Sigmoid colon (tissue), 7 donors: Measurements from ENCODE around the gene HEATR5A. TPM values are rescaled to one million over a fixed set of nuclear protein-coding genes. Genes with fewer than 3 reads are reported as not detected.

Experiments used
- DNase-seq: peaks from one replicate; pipeline ENCODE4 v3.0.0-alpha.2; 2019
- H3K27ac ChIP-seq, 4 donors: fragments of 200-600 bp; sonication (generic); one replicate each; pipeline ENCODE4 v1.5.1; 2016 to 2019; ENCODE audit warnings: mild to moderate bottlenecking in 1 of 4
- H3K27me3 ChIP-seq, 3 donors: fragments of 200-600 bp; sonication (generic); one replicate each; pipeline ENCODE4 v1.5.1; 2019; ENCODE audit warnings: mild to moderate bottlenecking in 1 of 3
- H3K36me3 ChIP-seq, 4 donors: fragments of 200-600 bp; sonication (generic); one replicate each; pipeline ENCODE4 v1.5.1; 2016 to 2019
- H3K4me1 ChIP-seq, 4 donors: fragments of 200-600 bp; sonication (generic); one replicate each; pipeline ENCODE4 v1.5.1; 2017 to 2019
- H3K4me3 ChIP-seq, 4 donors: fragments of 200-600 bp; sonication (generic); one replicate each; pipeline ENCODE4 v1.5.1; 2017 to 2019; ENCODE audit warnings: mild to moderate bottlenecking in 2 of 4, moderate library complexity in 1 of 4
- H3K9me3 ChIP-seq, 4 donors: fragments of 200-600 bp in 3 of 4; sonication (generic) in 3 of 4; one replicate each; pipeline versions ENCODE4 v1.5.1 to v1.6.1; 2013 to 2019
- CTCF ChIP-seq, 4 experiments: fragments of 450-650 bp in 3 of 4; fragments of 200-600 bp in 1 of 4; IDR thresholded peaks; one replicate each; pipeline ENCODE4 v1.5.1; 2016 to 2019; ENCODE audit warnings: antibody characterized with exemption in 4 of 4, mild to moderate bottlenecking in 3 of 4, moderate library complexity in 2 of 4
- EP300 ChIP-seq, 4 donors: sonication (generic); formaldehyde crosslinking; IDR thresholded peaks; one replicate each; pipeline ENCODE4 v1.6.1; 2017; ENCODE audit warnings: antibody characterized with exemption in 4 of 4
- POLR2A ChIP-seq, 2 donors: fragments of 450-650 bp; IDR thresholded peaks; one replicate each; pipeline ENCODE4 v1.6.1; 2016; ENCODE audit warnings: antibody characterized with exemption in 2 of 2, mild to moderate bottlenecking in 2 of 2, moderate library complexity in 2 of 2
- POLR2AphosphoS5 ChIP-seq, 4 donors: sonication (generic); formaldehyde crosslinking; IDR thresholded peaks; one replicate each; pipeline ENCODE4 v1.6.1; 2017; ENCODE audit warnings: antibody characterized with exemption in 4 of 4
- WGBS, 2 donors: extraction: QIAGEN DNeasy Blood & Tissue Kit; methylation state at CpG; one replicate each; pipeline ENCODE4 v1.1.7; 2013; 5-methylcytosine and 5-hydroxymethylcytosine counted together
- intact Hi-C: fragments of 100-400 bp; cut with DNase I; formaldehyde crosslinking; loops from one replicate; pipeline ENCODE4 v1.15.1; 2023
- polyA plus RNA-seq, 3 donors: library from polyadenylated mRNA; stranded (reverse); fragments of 200-250 nt; gene quantifications; one replicate each; pipeline ENCODE4 v1.2.3, GENCODE V29; 2013
- total RNA-seq, 4 donors: library from RNA; depleted of rRNA; stranded (reverse); fragments of >200 nt; gene quantifications; one replicate each; pipeline ENCODE4 v1.1.0, GENCODE V29; 2016
- donor health status: healthy with polysubstance abuse.
- donor health status: Bipolar disorder and iron deficiency.
- donor health status: healthy.

HEATR5A gene
- total and polyA plus RNA-seq, 7 donors = 9.3 to 41.9 (median 28.7) TPM

GRCh38 chr14:31395119-31395518 lies 25.2 kb downstream of the HEATR5A start:
- Histone ChIP-seq H3K27me3 (no peaks in the 10 kb centered on the region), H3K4me1 (peaks cover 0 to 2% (median 0%) of the 10 kb centered on the region in 4 donors), H3K4me3 (no peak overlapping the region), H3K9me3 (no peaks in the 10 kb centered on the region), H3K27ac (no peak overlapping the region), H3K36me3 (peaks cover 0 to 82% (median 14%) of the 10 kb centered on the region in 4 donors)
- WGBS, 2 donors = 84 to 91% methylated on average over 3 of the region's 3 CpGs
- intact Hi-C loops = no loop called here
- TF ChIP-seq POLR2A (IDR thresholded peaks at IDR 0.05) = no peak
- no peak for TF ChIP-seq CTCF (IDR thresholded peaks at IDR 0.05)
- TF ChIP-seq EP300 (IDR thresholded peaks at IDR 0.05) = no peak
- DNase-seq = no peak

GRCh38 chr14:31391977-31392503 lies 28.3 kb downstream of the HEATR5A start:
- no peak for TF ChIP-seq CTCF (IDR thresholded peaks at IDR 0.05)
- TF ChIP-seq EP300 (IDR thresholded peaks at IDR 0.05) = no peak
- TF ChIP-seq POLR2A (IDR thresholded peaks at IDR 0.05) = no peak
- H3K27me3 ChIP-seq = no peaks in the 10 kb centered on the region
- no peak overlapping the region for H3K27ac ChIP-seq
- intact Hi-C loops = no loop called here
- peaks cover 0 to 59% (median 9%) of the 10 kb centered on the region in 4 donors for H3K36me3 ChIP-seq
- H3K4me1 ChIP-seq = peaks cover 0 to 21% (median 4%) of the 10 kb centered on the region in 4 donors
- DNase-seq = no peak
- no peak overlapping the region for H3K4me3 ChIP-seq
- no peaks in the 10 kb centered on the region for H3K9me3 ChIP-seq

- WGBS, 2 donors = 76 to 95% methylated on average over 3 of the region's 3 CpGs
- Histone ChIP-seq H3K36me3 (peaks cover 0 to 65% (median 9%) of the 10 kb centered on the region in 4 donors), H3K4me3 (no peak overlapping the region), H3K4me1 (peaks cover 0 to 21% (median 4%) of the 10 kb centered on the region in 4 donors), H3K27me3 (no peaks in the 10 kb centered on the region), H3K9me3 (no peaks in the 10 kb centered on the region), H3K27ac (no peak overlapping the region)
- TF ChIP-seq POLR2AphosphoS5 (IDR thresholded peaks at IDR 0.05) (no peak), POLR2A (IDR thresholded peaks at IDR 0.05) (no peak), CTCF (IDR thresholded peaks at IDR 0.05) (no peak), EP300 (IDR thresholded peaks at IDR 0.05) (no peak)
- DNase-seq = no peak
- intact Hi-C loops = no loop called here
Observed at GRCh38 chr14:31391473-31391872, 28.9 kb downstream of the HEATR5A start.

- no peak for DNase-seq
- Histone ChIP-seq H3K27ac (no peak overlapping the region), H3K36me3 (peaks cover 0 to 65% (median 15%) of the 10 kb centered on the region in 4 donors), H3K4me3 (no peak overlapping the region), H3K27me3 (no peaks in the 10 kb centered on the region), H3K9me3 (no peaks in the 10 kb centered on the region), H3K4me1 (peaks cover 0 to 21% (median 4%) of the 10 kb centered on the region in 4 donors)
- intact Hi-C loops = no loop called here
- TF ChIP-seq CTCF (IDR thresholded peaks at IDR 0.05) (no peak), EP300 (IDR thresholded peaks at IDR 0.05) (no peak), POLR2A (IDR thresholded peaks at IDR 0.05) (no peak), POLR2AphosphoS5 (IDR thresholded peaks at IDR 0.05) (no peak)
- 89 to 94% methylated on average over 2 of the region's 2 CpGs for WGBS, 2 donors
Observed at GRCh38 chr14:31389946-31390345, 30.4 kb downstream of the HEATR5A start.
